Stimulated activated CD8-positive, alpha-beta memory T cell treated with anti-CD3 and anti-CD28 coated beads, Interleukin-2, amount 100 ng/mL, for 48 hours (primary cell): Measurements from ENCODE around the gene ARHGAP10.

Source experiments
- DNase-seq, 2 donors: peaks; one replicate each; pipeline ENCODE4 v3.0.0-alpha.2; 2020; ENCODE audit warnings: low read depth in 2 of 2

The ARHGAP10 gene

GRCh38 chr4:147768113-147768512 is 36.2 kb downstream of the ARHGAP10 start:
- DNase-seq: no peak

DNA sequence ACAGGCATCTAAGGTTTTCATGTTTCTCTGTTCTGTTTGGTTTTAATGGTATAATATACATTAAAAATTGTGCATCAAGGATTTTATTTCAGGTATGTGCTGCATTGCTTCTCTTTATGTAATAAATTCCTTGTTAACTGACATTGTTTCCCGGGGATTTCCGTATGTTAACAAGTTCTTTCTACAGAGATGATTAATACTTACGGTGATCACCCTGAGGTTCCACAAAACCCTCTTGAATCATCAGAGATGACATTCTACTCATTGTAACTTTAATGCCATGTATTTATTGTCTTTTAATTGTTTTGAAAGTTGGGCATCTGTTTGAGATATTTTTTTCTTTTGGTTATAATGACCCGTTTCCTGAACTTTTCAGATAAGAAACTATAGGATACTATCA is 37.5 kb downstream of the ARHGAP10 start:
- DNase-seq: no peak

- DNase-seq: no peak
These were observed 38.9 kb downstream of the ARHGAP10 start for GRCh38 chr4:147770831-147771230.

- no peak for DNase-seq
These were observed 40.2 kb downstream of the ARHGAP10 start for GRCh38 chr4:147772056-147772455.

DNA sequence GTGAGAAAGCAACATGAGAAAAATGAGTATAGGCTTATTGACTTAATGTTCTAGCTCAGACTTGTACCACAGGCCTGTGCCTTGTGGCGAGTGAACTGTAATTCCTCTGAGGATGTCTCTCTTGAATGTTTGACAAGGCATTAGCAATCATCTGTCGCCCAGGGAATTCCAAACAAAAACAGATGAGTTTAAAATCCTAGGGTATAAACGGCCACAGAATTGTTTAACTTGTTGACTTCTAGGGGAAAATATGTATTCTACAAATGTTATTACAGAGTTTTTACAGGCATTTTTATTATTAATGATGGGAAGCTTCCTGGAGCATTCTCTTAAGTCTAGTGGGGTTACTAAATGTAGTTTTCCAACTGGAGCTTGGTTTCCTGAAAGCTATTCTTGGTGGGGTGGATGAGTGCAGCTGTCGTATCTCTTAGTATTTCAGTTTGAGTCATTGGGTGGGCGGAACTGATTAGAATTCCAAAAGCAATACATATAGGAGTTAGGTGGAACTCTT is 40.6 kb downstream of the ARHGAP10 start:
- no peak for DNase-seq

- DNase-seq: no peak
These were observed 41.6 kb downstream of the ARHGAP10 start for GRCh38 chr4:147773261-147774184.

DNA sequence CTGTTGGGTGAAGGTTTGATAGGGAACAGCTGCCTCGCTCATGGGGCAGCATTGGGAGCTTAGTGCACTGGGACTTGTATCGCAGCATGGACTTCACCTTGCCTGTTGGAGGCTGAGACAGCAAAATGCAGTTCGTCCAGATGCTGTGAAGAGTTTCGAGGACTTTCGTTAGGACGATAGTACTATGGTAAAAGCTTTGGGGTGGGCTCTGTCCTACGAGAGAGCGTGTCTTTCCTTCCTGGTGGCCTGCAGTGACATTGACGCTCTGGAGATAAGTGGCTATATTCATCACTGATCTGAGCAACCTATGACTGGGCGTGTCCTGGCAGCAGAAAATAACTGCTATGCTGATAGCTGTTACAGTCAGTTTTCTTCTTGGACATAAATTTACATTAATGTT is 44.8 kb downstream of the ARHGAP10 start:
- DNase-seq: no peak

GRCh38 chr4:147777456-147778091 is 45.7 kb downstream of the ARHGAP10 start:
- DNase-seq: no peak

DNA sequence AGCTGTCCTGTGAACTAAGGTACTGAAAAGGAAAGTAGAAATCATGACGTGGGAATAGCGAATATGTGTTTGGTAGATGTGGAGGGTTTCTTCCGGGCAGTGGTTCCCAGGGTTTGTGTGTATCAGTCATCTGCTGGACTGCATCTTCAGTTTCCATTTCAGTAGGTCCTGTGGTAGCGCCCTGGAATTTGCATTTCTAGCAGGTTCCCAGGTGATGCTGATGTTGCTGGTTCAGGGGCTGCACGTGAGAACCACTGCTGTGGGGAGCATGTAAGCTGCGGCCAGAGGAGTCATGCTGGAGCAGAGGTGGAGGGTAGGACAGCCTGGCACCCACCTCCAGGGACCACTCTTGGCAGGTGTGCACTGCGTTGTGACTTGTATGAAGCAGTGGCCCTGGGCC is 47.1 kb downstream of the ARHGAP10 start:
- no peak for DNase-seq

DNA sequence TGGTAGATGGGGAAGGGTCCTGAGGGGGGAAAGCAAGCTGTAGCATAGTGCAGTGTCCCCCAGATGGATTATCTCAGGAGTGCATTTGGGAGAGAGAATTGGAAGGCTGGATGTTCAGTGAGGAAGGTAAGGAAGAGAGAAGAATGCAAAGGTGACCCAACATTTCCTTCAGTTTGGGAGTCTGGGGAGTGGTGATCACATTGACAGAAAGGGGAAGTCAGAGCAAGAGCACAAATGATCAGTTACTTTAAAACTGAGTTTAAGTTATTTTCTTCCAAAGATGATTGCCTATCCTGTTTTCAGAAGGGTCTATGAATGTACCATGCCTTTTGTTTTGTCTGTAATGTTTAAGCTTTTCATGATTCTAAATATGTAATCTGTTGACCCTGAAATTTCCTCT is 47.6 kb downstream of the ARHGAP10 start:
- no peak for DNase-seq

- no peak for DNase-seq
These were observed 48.4 kb downstream of the ARHGAP10 start for GRCh38 chr4:147780137-147780777.

- no peak for DNase-seq
These were observed 50.3 kb downstream of the ARHGAP10 start for GRCh38 chr4:147782087-147782781.

DNA sequence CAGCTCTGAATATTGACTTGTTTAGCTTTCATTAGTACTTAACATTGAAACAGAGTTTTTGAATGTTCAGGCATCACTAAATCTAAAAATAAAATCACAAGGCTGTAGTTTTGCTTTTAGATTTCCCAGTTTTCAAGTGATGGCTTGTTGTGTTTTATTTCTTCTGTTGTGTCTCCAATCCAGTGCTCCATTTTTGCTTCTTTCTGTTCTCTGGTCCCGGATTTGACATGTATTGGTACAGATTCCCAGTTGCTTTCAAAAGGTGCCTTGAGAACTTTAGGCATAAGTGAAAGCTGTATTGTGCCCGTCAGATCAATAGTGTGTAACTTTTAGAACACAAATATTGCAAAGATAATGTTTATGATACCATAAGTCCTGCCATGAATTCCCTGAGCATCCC is 53.2 kb downstream of the ARHGAP10 start:
- DNase-seq: no peak

DNA sequence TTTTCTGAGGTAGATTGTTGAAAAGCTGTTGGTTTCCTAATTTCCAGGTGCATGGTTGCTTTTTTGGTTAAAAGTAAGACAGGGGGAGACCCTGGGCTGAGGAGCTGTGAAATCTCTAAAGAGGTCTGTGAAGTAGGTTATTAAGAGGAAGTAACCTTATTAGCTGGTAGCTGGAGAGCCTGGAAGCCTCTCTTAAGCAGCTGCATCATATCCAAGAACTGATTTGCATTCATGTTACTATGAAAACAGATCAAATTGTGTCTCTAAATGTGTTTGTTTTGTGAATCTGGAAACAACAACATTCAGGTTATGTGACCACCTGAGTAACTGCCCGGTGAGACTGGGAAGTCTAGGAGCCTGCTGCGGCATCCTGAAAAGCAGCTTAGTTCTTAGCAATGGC is 54.1 kb downstream of the ARHGAP10 start:
- no peak for DNase-seq

- no peak for DNase-seq
These were observed 54.6 kb downstream of the ARHGAP10 start for GRCh38 chr4:147786531-147786930.

DNA sequence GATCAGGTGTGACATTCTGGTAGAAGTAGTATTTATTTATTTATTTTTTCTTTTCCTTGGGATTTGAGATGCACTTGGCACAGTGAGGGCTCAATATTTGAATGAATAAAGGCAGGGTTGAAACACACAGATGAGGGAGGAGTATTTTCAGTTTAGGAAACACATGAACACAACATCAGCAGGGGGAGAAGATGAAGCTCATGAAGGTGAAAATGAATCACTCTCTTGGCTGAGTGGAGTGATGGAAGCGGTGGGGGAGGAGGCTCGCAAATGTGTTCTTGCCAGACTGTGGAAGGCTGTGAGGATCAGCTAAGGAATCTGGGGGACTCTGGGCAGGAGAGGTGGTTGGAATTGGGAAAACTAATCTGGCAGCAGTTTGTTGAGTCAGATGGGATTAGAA is 55.3 kb downstream of the ARHGAP10 start:
- DNase-seq: no peak

- DNase-seq: no peak
These were observed 56.9 kb downstream of the ARHGAP10 start for GRCh38 chr4:147788791-147789190.

GRCh38 chr4:147789596-147789995 is 57.7 kb downstream of the ARHGAP10 start:
- no peak for DNase-seq

DNA sequence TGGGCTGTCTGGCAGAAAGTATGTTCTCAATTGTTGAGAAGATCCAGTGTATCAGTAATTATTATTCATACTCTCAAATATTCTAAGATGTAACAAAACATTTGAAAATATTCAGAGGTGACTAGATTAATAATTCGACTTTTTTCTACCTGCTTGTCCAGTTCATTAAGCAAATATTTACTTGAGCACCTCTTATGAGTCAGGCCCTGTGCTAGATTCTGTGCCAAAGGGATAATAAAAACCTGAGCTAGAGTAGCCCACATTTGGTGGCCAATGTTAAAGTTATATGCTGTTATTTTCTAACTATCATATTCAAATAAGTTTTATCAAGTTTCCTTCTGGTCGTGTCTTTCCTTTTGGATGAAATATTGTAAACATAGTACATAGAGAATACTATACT is 58.5 kb downstream of the ARHGAP10 start:
- DNase-seq: no peak

DNA sequence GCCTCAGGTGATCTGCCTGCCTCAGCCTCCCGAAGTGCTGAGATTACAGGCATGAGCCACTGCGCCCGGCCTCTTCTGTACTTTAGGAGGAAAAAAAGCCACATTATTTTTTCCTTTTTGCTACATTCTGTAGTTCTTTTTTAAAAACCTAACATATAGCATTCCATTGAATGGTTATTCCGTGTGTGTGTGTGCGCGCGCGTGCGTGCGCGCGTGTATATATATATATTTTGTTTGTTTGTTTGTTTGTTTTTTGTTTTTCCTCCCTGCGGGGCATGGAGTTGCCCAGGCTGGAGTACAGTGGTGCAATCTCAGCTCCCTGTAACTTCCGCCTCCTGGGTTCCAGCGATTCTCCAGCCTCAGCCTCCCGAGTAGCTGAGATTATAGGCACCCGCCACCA is 59.5 kb downstream of the ARHGAP10 start:
- no peak for DNase-seq

DNA sequence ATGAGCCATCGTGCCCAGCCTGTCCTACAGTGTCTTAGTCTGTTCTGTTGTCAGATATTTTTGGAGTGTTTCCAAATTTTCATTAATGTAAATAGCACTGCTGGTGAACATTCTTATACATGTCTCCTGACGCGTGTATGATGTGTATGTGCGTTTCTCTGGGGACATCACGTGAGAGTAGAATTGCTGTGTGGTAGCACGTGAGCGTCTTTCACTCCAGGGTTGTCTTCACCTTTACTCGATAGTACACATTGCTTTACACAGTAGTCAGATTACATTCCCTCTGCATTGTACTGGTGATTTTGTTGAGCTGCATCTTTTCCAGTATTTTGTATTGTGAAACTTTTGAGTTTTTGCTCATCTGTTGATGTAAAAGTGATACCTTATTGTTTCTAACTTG is 60.0 kb downstream of the ARHGAP10 start:
- DNase-seq: no peak
